Progenitor cell of endocrine pancreas (in vitro differentiated cells): ENCODE measurements around the gene WIPF3. TPM values are rescaled to one million over a fixed set of nuclear protein-coding genes. Genes with fewer than 3 reads are reported as not detected.

ENCODE experiments used
- DNase-seq: peaks from one replicate; pipeline ENCODE4 v3.0.0; 2021; ENCODE audit warnings: low spot score; ENCODE audit not compliant: unreplicated experiment
- H3K27ac Mint-ChIP-seq: 2 replicates; pipeline ENCODE4 v1.8.0; 2021; ENCODE audit warnings: mild to moderate bottlenecking, moderate library complexity, mixed read lengths
- H3K27me3 Mint-ChIP-seq: 2 replicates; pipeline ENCODE4 v1.8.0; 2021; ENCODE audit warnings: mixed read lengths
- H3K36me3 Mint-ChIP-seq: 2 replicates; pipeline ENCODE4 v1.8.0; 2022; ENCODE audit warnings: mixed read lengths; ENCODE audit not compliant: insufficient read depth
- H3K4me1 Mint-ChIP-seq: 2 replicates; pipeline ENCODE4 v1.8.0; 2021; ENCODE audit warnings: low read depth, mixed read lengths
- H3K4me3 Mint-ChIP-seq: 2 replicates; pipeline ENCODE4 v1.8.0; 2021; ENCODE audit warnings: low read depth, mild to moderate bottlenecking, moderate library complexity, mixed read lengths
- H3K9me3 Mint-ChIP-seq: 2 replicates; pipeline ENCODE4 v1.8.0; 2021; ENCODE audit warnings: low read depth, mixed read lengths
- total RNA-seq: library from RNA; stranded (reverse); gene quantifications from 2 replicates; pipeline ENCODE4 v1.2.1, GENCODE V29; 2021
- TF ChIP-seq, protein P1 (sequence below): fragments of 200-600 bp; sonication (generic); IDR thresholded peaks from one replicate; pipeline ENCODE4 v1.5.0; 2021; ENCODE audit warnings: antibody characterized with exemption, mild to moderate bottlenecking; ENCODE audit not compliant: unreplicated experiment

The WIPF3 gene
- total RNA-seq, 1 donor from 2014 or later = 8.9 TPM

DNA sequence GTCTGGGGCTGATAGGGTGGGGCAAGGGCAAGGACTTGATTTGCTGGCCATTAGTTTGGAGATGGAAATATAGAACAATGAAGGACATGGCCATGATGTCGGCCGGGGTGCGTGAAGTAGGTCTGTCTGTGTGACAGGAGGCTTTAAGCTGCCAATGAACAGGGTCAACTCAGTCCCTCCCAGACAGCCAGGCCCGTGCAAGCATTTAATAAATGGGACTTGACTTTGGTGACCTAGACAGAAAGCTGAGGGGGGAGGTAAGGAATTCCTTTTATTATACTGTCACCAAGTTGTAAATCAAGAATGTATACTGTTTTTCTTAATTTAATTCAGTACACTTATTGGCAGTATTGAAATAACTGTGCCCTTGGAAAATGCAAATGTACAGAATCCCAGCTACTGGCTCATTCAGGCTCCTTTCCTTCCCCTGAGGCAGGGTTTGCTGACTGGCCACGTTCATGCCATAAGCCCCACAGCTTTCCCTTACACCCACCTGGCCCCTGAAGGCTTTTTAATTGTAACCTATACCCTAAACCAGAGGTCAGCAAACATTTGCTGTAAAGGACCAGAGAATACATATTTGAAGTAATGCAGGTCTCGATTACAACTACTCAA, 87.2 kb downstream of the WIPF3 start:
- Mint-ChIP-seq H3K9me3 (peaks cover 8% of the 10 kb centered on the region), H3K27me3 (no peaks in the 10 kb centered on the region), H3K27ac (no peak overlapping the region), H3K4me3 (no peak overlapping the region), H3K36me3 (peaks cover 26% of the 10 kb centered on the region), H3K4me1 (no peaks in the 10 kb centered on the region)
- TF ChIP-seq, protein P1, sequence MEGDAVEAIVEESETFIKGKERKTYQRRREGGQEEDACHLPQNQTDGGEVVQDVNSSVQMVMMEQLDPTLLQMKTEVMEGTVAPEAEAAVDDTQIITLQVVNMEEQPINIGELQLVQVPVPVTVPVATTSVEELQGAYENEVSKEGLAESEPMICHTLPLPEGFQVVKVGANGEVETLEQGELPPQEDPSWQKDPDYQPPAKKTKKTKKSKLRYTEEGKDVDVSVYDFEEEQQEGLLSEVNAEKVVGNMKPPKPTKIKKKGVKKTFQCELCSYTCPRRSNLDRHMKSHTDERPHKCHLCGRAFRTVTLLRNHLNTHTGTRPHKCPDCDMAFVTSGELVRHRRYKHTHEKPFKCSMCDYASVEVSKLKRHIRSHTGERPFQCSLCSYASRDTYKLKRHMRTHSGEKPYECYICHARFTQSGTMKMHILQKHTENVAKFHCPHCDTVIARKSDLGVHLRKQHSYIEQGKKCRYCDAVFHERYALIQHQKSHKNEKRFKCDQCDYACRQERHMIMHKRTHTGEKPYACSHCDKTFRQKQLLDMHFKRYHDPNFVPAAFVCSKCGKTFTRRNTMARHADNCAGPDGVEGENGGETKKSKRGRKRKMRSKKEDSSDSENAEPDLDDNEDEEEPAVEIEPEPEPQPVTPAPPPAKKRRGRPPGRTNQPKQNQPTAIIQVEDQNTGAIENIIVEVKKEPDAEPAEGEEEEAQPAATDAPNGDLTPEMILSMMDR = no peak
- no peak for DNase-seq

DNA sequence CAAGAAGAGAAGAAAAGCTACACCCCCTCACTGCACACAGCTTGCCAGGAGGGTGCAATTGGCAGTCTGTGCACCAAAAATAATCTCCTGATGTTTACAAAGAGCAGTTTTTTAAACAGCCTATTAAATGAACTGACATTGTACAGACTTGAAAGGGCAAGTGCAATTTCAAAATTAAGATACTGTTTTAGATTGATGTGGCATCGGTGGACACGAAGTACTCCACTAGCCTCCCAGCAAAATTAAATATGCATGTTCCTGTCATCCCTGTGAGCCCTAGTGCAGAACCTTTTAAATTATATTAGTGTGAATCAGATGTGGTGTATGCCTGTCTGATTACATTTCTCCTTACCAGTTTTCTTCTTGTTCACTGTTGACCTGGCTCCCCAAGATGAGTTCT, 87.9 kb downstream of the WIPF3 start:
- Mint-ChIP-seq H3K36me3 (peaks cover 26% of the 10 kb centered on the region), H3K4me3 (no peak overlapping the region), H3K4me1 (no peaks in the 10 kb centered on the region), H3K27me3 (no peaks in the 10 kb centered on the region), H3K27ac (no peak overlapping the region), H3K9me3 (peaks cover 8% of the 10 kb centered on the region)
- TF ChIP-seq, protein P1 = no peak
- no peak for DNase-seq

DNA sequence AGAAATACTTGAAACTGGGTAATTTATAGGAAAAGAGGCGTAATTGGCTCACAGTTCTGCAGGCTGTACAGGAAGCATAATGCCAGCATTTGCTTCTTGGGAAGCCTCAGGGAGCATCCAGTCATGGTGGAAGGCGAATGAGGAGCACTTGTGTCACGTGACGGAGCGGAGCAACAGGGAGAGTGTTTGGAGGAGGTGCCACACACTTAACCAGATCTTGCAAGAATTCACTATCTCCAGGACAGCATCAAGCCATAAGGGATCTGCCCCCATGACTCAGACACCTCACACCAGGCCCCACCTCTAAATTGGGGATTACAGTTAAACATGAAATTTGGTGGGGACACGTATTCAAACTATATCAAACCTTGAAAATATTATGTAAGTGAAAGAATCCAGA, 89.3 kb downstream of the WIPF3 start:
- TF ChIP-seq, protein P1 = no peak
- Mint-ChIP-seq H3K4me1 (no peaks in the 10 kb centered on the region), H3K9me3 (peaks cover 8% of the 10 kb centered on the region), H3K27ac (no peak overlapping the region), H3K27me3 (no peaks in the 10 kb centered on the region), H3K36me3 (peaks cover 25% of the 10 kb centered on the region), H3K4me3 (no peak overlapping the region)
- no peak for DNase-seq

DNA sequence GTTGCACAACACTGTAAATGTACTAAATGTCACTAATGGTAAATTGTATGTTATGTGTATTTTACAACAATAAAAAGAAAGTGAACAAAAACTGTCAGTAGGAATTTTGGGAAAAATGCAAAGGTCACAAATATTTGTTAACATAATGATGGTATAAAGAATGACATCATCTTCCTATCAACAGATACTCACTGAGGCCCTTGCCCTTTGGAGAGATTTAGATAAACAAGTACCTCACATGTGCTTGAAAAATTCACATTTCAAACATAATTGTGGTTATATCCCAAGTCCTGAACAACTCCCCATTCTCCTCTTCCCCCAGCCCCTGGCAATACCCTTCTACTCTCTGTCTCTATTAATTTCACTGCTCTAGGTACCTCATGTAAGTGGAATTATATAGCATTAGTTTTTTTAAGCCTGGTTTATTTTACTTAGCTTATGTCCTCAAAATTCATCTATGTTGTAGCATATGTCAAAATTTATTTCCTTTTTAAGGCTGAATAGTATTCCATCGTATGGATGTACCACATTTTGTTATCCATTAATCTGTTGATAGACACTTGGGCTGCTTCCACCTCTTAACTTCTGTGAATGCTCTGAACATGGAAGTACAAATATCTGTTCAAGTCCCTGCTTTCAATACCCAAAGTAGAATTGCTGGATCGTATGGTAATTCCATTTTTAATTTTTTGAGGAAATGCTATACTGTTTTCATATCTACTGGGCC, 90.5 kb downstream of the WIPF3 start:
- Mint-ChIP-seq H3K9me3 (peaks cover 8% of the 10 kb centered on the region), H3K36me3 (peaks cover 25% of the 10 kb centered on the region), H3K4me1 (no peaks in the 10 kb centered on the region), H3K4me3 (no peak overlapping the region), H3K27me3 (no peaks in the 10 kb centered on the region), H3K27ac (no peak overlapping the region)
- TF ChIP-seq, protein P1 = no peak
- no peak for DNase-seq

DNA sequence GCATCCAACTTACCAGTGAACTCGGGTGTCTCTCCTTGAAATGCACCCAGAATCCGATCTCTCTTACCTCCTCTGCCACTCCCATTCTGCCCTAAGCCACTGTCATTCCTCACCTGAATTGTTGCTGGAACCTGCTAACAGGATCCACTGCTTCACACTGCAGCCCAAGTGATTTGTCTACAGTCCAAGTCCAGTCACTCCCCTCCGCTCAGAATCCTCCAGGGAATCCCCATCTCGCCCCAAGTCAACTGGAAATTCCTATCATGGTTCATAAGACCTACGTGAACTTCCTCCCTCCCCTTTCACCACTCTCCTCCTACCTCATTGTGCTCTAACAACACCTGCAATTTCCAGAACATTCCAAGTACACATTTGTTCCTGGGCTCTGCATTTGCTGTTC, 92.0 kb downstream of the WIPF3 start:
- no peak for DNase-seq
- H3K9me3 Mint-ChIP-seq = peaks cover 8% of the 10 kb centered on the region
- no peak overlapping the region for H3K4me3 Mint-ChIP-seq
- no peaks in the 10 kb centered on the region for H3K27me3 Mint-ChIP-seq
- H3K36me3 Mint-ChIP-seq = peaks cover 26% of the 10 kb centered on the region
- TF ChIP-seq, protein P1 = no peak
- no peak overlapping the region for H3K27ac Mint-ChIP-seq
- no peaks in the 10 kb centered on the region for H3K4me1 Mint-ChIP-seq
